Heart left ventricle (tissue), 16 donors: ENCODE data around the gene RBPMS2. TPM values are rescaled to one million over a fixed set of nuclear protein-coding genes. Genes with fewer than 3 reads are reported as not detected.

ENCODE experiments used
- ATAC-seq, 4 donors: fragments of 200-7000 bp; cut with Tn5 transposase; one replicate each; pipeline ENCODE4 v1.9.1; 2020 to 2022; ENCODE audit warnings: moderate library complexity in 4 of 4, mild to moderate bottlenecking in 3 of 4, moderate number of reproducible peaks in 1 of 4
- DNase-seq, 5 donors: peaks; one replicate each; pipeline ENCODE4 v3.0.0-alpha.2; 2020
- H3K27ac ChIP-seq, 12 donors: fragments of 200-600 bp; sonication (generic) in 4 of 12; one replicate each; pipeline versions ENCODE4 v1.5.0 to v1.8.0; 2016 to 2022; ENCODE audit warnings: mild to moderate bottlenecking in 2 of 12
- H3K27me3 ChIP-seq, 9 donors: fragments of 200-600 bp; sonication (generic) in 2 of 9; one replicate each; pipeline versions ENCODE4 v1.5.1 to v1.8.0; 2016 to 2022; ENCODE audit warnings: mild to moderate bottlenecking in 3 of 9
- H3K36me3 ChIP-seq, 9 donors: fragments of 200-600 bp; sonication (generic) in 2 of 9; one replicate each; pipeline versions ENCODE4 v1.5.0 to v1.8.0; 2018 to 2022; ENCODE audit warnings: mild to moderate bottlenecking in 2 of 9
- H3K4me1 ChIP-seq, 12 donors: fragments of 200-600 bp; sonication (generic) in 4 of 12; one replicate each; pipeline versions ENCODE4 v1.5.0 to v1.8.0; 2016 to 2022; ENCODE audit warnings: mild to moderate bottlenecking in 3 of 12
- H3K4me3 ChIP-seq, 12 donors: fragments of 200-600 bp; sonication (generic) in 4 of 12; one replicate each; pipeline versions ENCODE4 v1.5.0 to v1.8.0; 2017 to 2022; ENCODE audit warnings: mild to moderate bottlenecking in 9 of 12, moderate library complexity in 4 of 12
- H3K9me3 ChIP-seq, 12 donors: fragments of 200-600 bp; sonication (generic) in 4 of 12; one replicate each; pipeline versions ENCODE4 v1.5.0 to v1.8.0; 2016 to 2022; ENCODE audit warnings: mild to moderate bottlenecking in 1 of 12
- CTCF ChIP-seq, 12 donors: fragments of 200-600 bp; sonication (generic) in 4 of 12; IDR thresholded peaks; one replicate each; pipeline versions ENCODE4 v1.5.0 to v1.8.0; 2018 to 2022; ENCODE audit warnings: antibody characterized with exemption in 12 of 12, mild to moderate bottlenecking in 5 of 12
- POLR2A ChIP-seq, 2 donors: fragments of 450-650 bp; IDR thresholded peaks; one replicate each; pipeline ENCODE4 v1.6.1; 2017; ENCODE audit warnings: antibody characterized with exemption in 2 of 2, mild to moderate bottlenecking in 2 of 2, moderate library complexity in 2 of 2
- WGBS, 4 donors: extraction: QIAGEN DNeasy Blood & Tissue Kit in 2 of 4; methylation state at CpG; one replicate each; pipeline versions ENCODE4 v1.1.5 to v1.1.7; 2013 to 2018; 5-methylcytosine and 5-hydroxymethylcytosine counted together
- intact Hi-C, 10 donors: fragments of 100-400 bp; cut with DNase I; formaldehyde crosslinking; loops; one replicate each; pipeline versions ENCODE4 v1.11.1 to v1.14.2; 2022
- polyA plus RNA-seq, 2 donors: library from polyadenylated mRNA; stranded (reverse); fragments of 200-250 nt; gene quantifications; one replicate each; pipeline ENCODE4 v1.2.3, GENCODE V29; 2013
- total RNA-seq, 9 donors: library from RNA; depleted of rRNA in 2 of 9; stranded (reverse); fragments of >200 nt in 2 of 9; fragmentation: NEBNext Ultra II Directional in 3 of 9; extraction: Animal tissue kit (Norgen Biotek cat#: 25700) in 3 of 9; gene quantifications; one replicate each; pipeline versions ENCODE4 v1.1.0 to v1.2.4, GENCODE V29; 2016 to 2023
- donor health status: ischemic (EF 13 %, LVEDD 7.1; RV severe dilation, severe dysfunction).
- donor health status: healthy with polysubstance abuse.
- donor health status: DM: no; HTN: yes; CAD: no.
- donor health status: DM: no; HTN: no; CAD: no.
- donor health status: ischemic (EF 25% LVEDD 6.9; RV normal size, moderate dysfunction).
- donor health status: ischemic (EF 25% LVEDD 5.7; RV mildly dilated, moderate dysfunction).
- donor health status: healthy.
- donor health status: DM: yes; HTN: yes; CAD: no.
- donor health status: ischemic (EF 35%, LVEDD 5.7; RV mildly dilated, moderate dysfunction).
- donor health status: nonischemic (EF 11% LVEDD 7.7; RV severe dilation, severe dysfunction).
- donor health status: DM: yes; HTN: yes; CAD: no.
- donor health status: PGD.
- donor health status: ischemic (EF 29% LVEDD 5.4; RV normal size, mild dysfunction).
- donor health status: nonischemic (EF 23%, LVEDD 6.1; RV moderate dilation, normal function).

The RBPMS2 gene
- total and polyA plus RNA-seq, 11 donors = 49.8 to 530 (median 202) TPM

- Histone ChIP-seq H3K27ac (peak overlapping the region; percentile 16 to 76 (median 69)), H3K4me1 (peaks cover 0 to 88% (median 36%) of the 10 kb centered on the region in 12 donors), H3K4me3 (peak overlapping the region in 6 of 12 donors; percentile 7 to 41 (median 32)), H3K27me3 (no peaks in the 10 kb centered on the region), H3K36me3 (peaks cover 0 to 12% (median 0%) of the 10 kb centered on the region in 9 donors), H3K9me3 (no peaks in the 10 kb centered on the region)
- intact Hi-C loops = loop anchor here in 1 of 10 donors (5.0 kb wide), 1 partner anchor 57 kb away; no protein-coding TSS in a partner anchor
- ATAC-seq = peak; percentile 36 to 66 (median 48)
- DNase-seq = peak in 4 of 5 donors; percentile 54 to 76 (median 69)
- TF ChIP-seq CTCF (IDR thresholded peaks at IDR 0.05) = peak in 3 of 12 donors; percentile 8 to 35 (median 35)
- TF ChIP-seq POLR2A (IDR thresholded peaks at IDR 0.05) = no peak
- 43 to 66% (median 53%) methylated on average over 21 of the region's 21 CpGs for WGBS, 4 donors
These were observed 25.3 kb downstream of the RBPMS2 start for GRCh38 chr15:64749999-64750657.

GRCh38 chr15:64749167-64749566 lies 26.2 kb downstream of the RBPMS2 start:
- peak; percentile 45 to 76 (median 62) for ATAC-seq
- intact Hi-C loops = loop anchor here in 1 of 10 donors (5.0 kb wide), 1 partner anchor 58 kb away; no protein-coding TSS in a partner anchor
- 55 to 68% (median 61%) methylated on average over 11 of the region's 11 CpGs for WGBS, 4 donors
- Histone ChIP-seq H3K27ac (peak overlapping the region in 11 of 12 donors; percentile 29 to 76 (median 69)), H3K4me1 (peaks cover 0 to 78% (median 31%) of the 10 kb centered on the region in 12 donors), H3K27me3 (no peaks in the 10 kb centered on the region), H3K9me3 (no peaks in the 10 kb centered on the region), H3K4me3 (peak overlapping the region in 5 of 12 donors; percentile 14 to 41 (median 36)), H3K36me3 (peaks cover 0 to 13% (median 0%) of the 10 kb centered on the region in 9 donors)
- peak in 1 of 5 donors; percentile 73 for DNase-seq
- TF ChIP-seq CTCF (IDR thresholded peaks at IDR 0.05) (no peak), POLR2A (IDR thresholded peaks at IDR 0.05) (peak in 1 of 2 donors; percentile 16)

GRCh38 chr15:64748251-64748650 lies 27.1 kb downstream of the RBPMS2 start:
- Histone ChIP-seq H3K27ac (peak overlapping the region in 4 of 12 donors; percentile 53 to 76 (median 62)), H3K4me3 (peak overlapping the region in 1 of 12 donors; percentile 41), H3K9me3 (no peaks in the 10 kb centered on the region), H3K27me3 (no peaks in the 10 kb centered on the region), H3K36me3 (peaks cover 0 to 13% (median 0%) of the 10 kb centered on the region in 9 donors), H3K4me1 (peaks cover 0 to 73% (median 29%) of the 10 kb centered on the region in 12 donors)
- no peak for TF ChIP-seq CTCF (IDR thresholded peaks at IDR 0.05)
- TF ChIP-seq POLR2A (IDR thresholded peaks at IDR 0.05) = no peak
- intact Hi-C loops = loop anchor here in 1 of 10 donors (5.0 kb wide), 1 partner anchor 59 kb away; no protein-coding TSS in a partner anchor
- ATAC-seq (no peak), DNase-seq (no peak)
- WGBS, 4 donors = 88 to 97% (median 93%) methylated on average over 6 to 9 of the region's 9 CpGs

- Histone ChIP-seq H3K4me3 (peak overlapping the region in 2 of 12 donors; percentile 10 to 41), H3K9me3 (no peaks in the 10 kb centered on the region), H3K36me3 (peaks cover 0 to 13% (median 0%) of the 10 kb centered on the region in 9 donors), H3K27me3 (no peaks in the 10 kb centered on the region), H3K4me1 (peaks cover 0 to 73% (median 31%) of the 10 kb centered on the region in 12 donors), H3K27ac (peak overlapping the region in 7 of 12 donors; percentile 13 to 76 (median 53))
- intact Hi-C loops = loop anchor here in 2 of 10 donors (2.0 to 5.0 kb wide), 2 partner anchors 27 to 60 kb away; partner anchors contain the start of gene RBPMS2 (in 1 of the 2)
- ATAC-seq (peak in 3 of 4 donors; percentile 20 to 33 (median 27)), DNase-seq (peak in 1 of 5 donors; percentile 38)
- TF ChIP-seq CTCF (IDR thresholded peaks at IDR 0.05) (no peak), POLR2A (IDR thresholded peaks at IDR 0.05) (no peak)
- 21 to 47% (median 35%) methylated on average over 8 to 9 of the region's 9 CpGs for WGBS, 4 donors
These were observed 27.8 kb downstream of the RBPMS2 start for GRCh38 chr15:64747578-64747977.
